GM12878 (cell line): ENCODE data around the gene KCNK17. TPM values are rescaled to one million over a fixed set of nuclear protein-coding genes. Genes with fewer than 3 reads are reported as not detected.

Experiments
- ATAC-seq: fragments of 200-7000 bp; cut with Tn5 transposase; 3 replicates; pipeline ENCODE4 v1.9.1; 2020; ENCODE audit warnings: mild to moderate bottlenecking, moderate library complexity
- BruUV-seq: library from RNA; stranded (reverse); fragments of 400-500 nt; replicated peaks from 2 replicates; lab custom pipeline; 2021; lab: Mats Ljungman, UMichigan
- CTCF ChIA-PET: fragments of 300-600 bp; sonication (Branson Sonifier 250); formaldehyde crosslinking; extraction: SDS; loops from one replicate; lab custom pipeline; 2021; ENCODE audit warnings: inconsistent platforms; lab: Yijun Ruan, JAX
- POLR2A ChIA-PET: fragments of 350-600 bp; formaldehyde crosslinking; extraction: SDS; loops from one replicate; lab custom pipeline; 2021; ENCODE audit warnings: inconsistent platforms; lab: Charles Lee
- RAD21 ChIA-PET: fragments of 300-600 bp; sonication (Branson Sonifier 250); formaldehyde crosslinking; loops from one replicate; lab custom pipeline; 2023; ENCODE audit warnings: antibody characterized with exemption; ENCODE audit not compliant: unreplicated experiment; lab: Charles Lee
- SMC1A ChIA-PET: fragments of 300-600 bp; sonication (Branson Sonifier 250); formaldehyde crosslinking; loops from one replicate; lab custom pipeline; 2023; ENCODE audit not compliant: unreplicated experiment, uncharacterized antibody; lab: Charles Lee
- DNase-seq: peaks from one replicate; pipeline ENCODE4 v3.0.0-alpha.2; 2011; ENCODE audit warnings: low read depth, low spot score
- FAIRE-seq: peaks from 3 replicates; lab custom pipeline; 2011; peaks lifted over from hg19 to GRCh38; lab: Jason Lieb, UNC
- H2AFZ ChIP-seq: 2 replicates; pipeline ENCODE4 v1.6.0; 2011; ENCODE audit warnings: low read depth, low read length, control low read depth; ENCODE audit not compliant: control insufficient read depth
- H3K27ac ChIP-seq: 2 replicates; pipeline ENCODE4 v1.5.1; 2011; ENCODE audit warnings: control low read depth; ENCODE audit not compliant: control insufficient read depth, insufficient read depth
- H3K27me3 ChIP-seq, 2 experiments: replicated peaks in 1 of 2; 2 replicates each; pipeline versions ENCODE4 v1.6.0 to v1.6.1; 2011; ENCODE audit warnings: low read length in 1 of 2; ENCODE audit not compliant: control insufficient read depth in 2 of 2, insufficient read depth in 2 of 2
- H3K36me3 ChIP-seq, 2 experiments: 2 replicates each; pipeline ENCODE4 v1.5.1; 2011; ENCODE audit warnings: low read length in 1 of 2; ENCODE audit not compliant: control insufficient read depth in 2 of 2, insufficient read depth in 2 of 2
- H3K4me1 ChIP-seq: 2 replicates; pipeline ENCODE4 v1.6.1; 2011; ENCODE audit warnings: mild to moderate bottlenecking, low read length, moderate library complexity, mixed read lengths; ENCODE audit not compliant: control insufficient read depth, insufficient read depth
- H3K4me2 ChIP-seq: 2 replicates; pipeline ENCODE4 v1.6.0; 2011; ENCODE audit warnings: control low read depth; ENCODE audit not compliant: control insufficient read depth, insufficient read depth
- H3K4me3 ChIP-seq: fragments of 200-600 bp; sonication (generic); 2 replicates; pipeline ENCODE4 v1.5.1; 2016
- H3K79me2 ChIP-seq: 2 replicates; pipeline ENCODE4 v1.6.0; 2011; ENCODE audit warnings: low read length; ENCODE audit not compliant: control insufficient read depth, insufficient read depth
- H3K9ac ChIP-seq: 2 replicates; pipeline ENCODE4 v1.8.0; 2011; ENCODE audit warnings: low read length, control low read depth, mixed read lengths; ENCODE audit not compliant: control insufficient read depth, insufficient read depth
- H3K9me3 ChIP-seq: replicated peaks from 3 replicates; pipeline ENCODE4 v1.5.1; 2011; ENCODE audit warnings: mild to moderate bottlenecking, low read length; ENCODE audit not compliant: control insufficient read depth, insufficient read depth
- H4K20me1 ChIP-seq: 2 replicates; pipeline ENCODE4 v1.6.0; 2011; ENCODE audit not compliant: control insufficient read depth, insufficient read depth
- ASH2L ChIP-seq: fragments of 300-600, 200-600 bp; sonication (generic); IDR thresholded peaks from 2 replicates; pipeline ENCODE4 v1.6.1; 2017; ENCODE audit warnings: low read depth, mild to moderate bottlenecking, borderline replicate concordance
- BACH1 ChIP-seq: fragments of 450-650 bp; IDR thresholded peaks from 2 replicates; pipeline ENCODE4 v1.6.1; 2017; ENCODE audit warnings: mild to moderate bottlenecking, borderline replicate concordance
- CBX3 ChIP-seq: fragments of 200-600 bp; sonication (generic); IDR thresholded peaks from 2 replicates; pipeline ENCODE4 v1.6.1; 2016; ENCODE audit warnings: low read depth, borderline replicate concordance
- CTCF ChIP-seq, 3 experiments: IDR thresholded peaks in 2 of 3; conservative IDR thresholded peaks in 1 of 3; 2 replicates each; pipeline ENCODE4 v1.5.1; 2011; ENCODE audit warnings: low read depth in 3 of 3, low read length in 3 of 3, mild to moderate bottlenecking in 3 of 3, control low read depth in 2 of 3, moderate library complexity in 2 of 3, inconsistent platforms in 1 of 3, mixed read lengths in 1 of 3; ENCODE audit not compliant: control insufficient read depth in 2 of 3, insufficient read depth in 1 of 3; ENCODE audit errors: extremely low read depth in 1 of 3
- IKZF2 ChIP-seq, 2 experiments: fragments of 450-650 bp; IDR thresholded peaks; 2 replicates each; pipeline ENCODE4 v1.6.1; 2017; ENCODE audit warnings: mild to moderate bottlenecking in 2 of 2, moderate library complexity in 2 of 2
- IRF5 ChIP-seq: fragments of 450-650 bp; IDR thresholded peaks from 2 replicates; pipeline ENCODE4 v1.6.1; 2017; ENCODE audit warnings: borderline replicate concordance
- MAX ChIP-seq: IDR thresholded peaks from 2 replicates; pipeline ENCODE4 v1.6.1; 2012; ENCODE audit warnings: low read depth, low read length, improper control_type of control experiment
- PBX3 ChIP-seq: IDR thresholded peaks from 2 replicates; pipeline ENCODE4 v1.6.1; 2011; ENCODE audit warnings: mild to moderate bottlenecking, low read depth, low read length, moderate library complexity; ENCODE audit not compliant: insufficient replicate concordance
- SMAD1 ChIP-seq: fragments of 450-650 bp; IDR thresholded peaks from 2 replicates; pipeline ENCODE4 v1.6.1; 2018; ENCODE audit warnings: mild to moderate bottlenecking, low read depth; ENCODE audit not compliant: partially characterized antibody
- TBL1XR1 ChIP-seq: IDR thresholded peaks from 2 replicates; pipeline ENCODE4 v1.6.1; 2012; ENCODE audit warnings: low read depth, low read length, improper control_type of control experiment
- TCF3 ChIP-seq: IDR thresholded peaks from 2 replicates; pipeline ENCODE4 v1.6.1; 2012; ENCODE audit warnings: low read depth, mild to moderate bottlenecking, low read length, borderline replicate concordance; ENCODE audit not compliant: insufficient read depth
- USF2 ChIP-seq: IDR thresholded peaks from 2 replicates; pipeline ENCODE4 v1.6.1; 2011; ENCODE audit warnings: low read depth, low read length, improper control_type of control experiment, borderline replicate concordance
- YBX1 ChIP-seq: fragments of 450-650 bp; IDR thresholded peaks from 2 replicates; pipeline ENCODE4 v1.6.1; 2016; ENCODE audit warnings: antibody characterized with exemption
- ZBTB11 ChIP-seq: fragments of 450-650 bp; formaldehyde crosslinking; IDR thresholded peaks from 2 replicates; pipeline ENCODE4 v1.5.0; 2022; ENCODE audit warnings: mild to moderate bottlenecking, missing genetic modification characterization
- ZNF384 ChIP-seq: IDR thresholded peaks from 2 replicates; pipeline ENCODE4 v1.6.1; 2012; ENCODE audit warnings: low read depth, mild to moderate bottlenecking, low read length, improper control_type of control experiment, borderline replicate concordance
- WGBS: methylation state at CpG from one replicate; pipeline ENCODE4 v1.1.6; 2016; ENCODE audit warnings: low lambda C conversion rate; ENCODE audit not compliant: insufficient replicate concordance, insufficient coverage; ENCODE audit errors: missing lambda C conversion rate; 5-methylcytosine and 5-hydroxymethylcytosine counted together
- in situ Hi-C: fragments of 300-500 bp; cut with MboI; formaldehyde crosslinking; loops from 9 replicates; pipeline ENCODE4 v1.14.3; 2018; ENCODE audit warnings: mixed read lengths
- intact Hi-C: fragments of 100-400 bp; cut with micrococcal nuclease; formaldehyde crosslinking; loops from one replicate; pipeline ENCODE4 v1.14.2; 2022; ENCODE audit not compliant: unreplicated experiment
- polyA plus RNA-seq, 11 experiments: library from polyadenylated mRNA; depleted of rRNA in 4 of 11; unstranded in 6 of 11; stranded (reverse) in 5 of 11; fragments of >200 nt; fragmentation: Nextera tagmentation in 4 of 11; fragmentation: Illumina TruSeq in 1 of 11; extraction: Ambion mirVana in 4 of 11; extraction: Trizol in 1 of 11; gene quantifications; 1 replicate in 1 of 11; 2 replicates in 10 of 11; pipeline versions ENCODE4 v1.2.1 to v1.2.3, GENCODE V29; 2011 to 2016; ENCODE audit warnings: inconsistent platforms in 2 of 11, missing spikeins in 2 of 11, low read depth in 1 of 11
- total RNA-seq, 4 experiments: library from RNA; depleted of rRNA in 3 of 4; stranded (reverse); fragments of >200 nt in 3 of 4; fragmentation: Illumina TruSeq in 1 of 4; extraction: Trizol in 1 of 4; gene quantifications; 2 replicates each; pipeline versions ENCODE4 v1.2.1 to v1.2.3, GENCODE V29; 2013 to 2021

The KCNK17 gene
- total and polyA plus RNA-seq, 10 of the 15 experiments (the other 5 are each of a cell fraction or from before 2014, with no cell fraction given), result not detected

- Histone ChIP-seq H3K79me2 (no peaks in the 10 kb centered on the region), H3K27ac (no peak overlapping the region), H3K9me3 (no peaks in the 10 kb centered on the region), H4K20me1 (no peaks in the 10 kb centered on the region), H3K36me3 (no peaks in the 10 kb centered on the region), H3K27me3 (no peaks in the 10 kb centered on the region; a peak in 1 of 4 replicates), H3K4me2 (no peak overlapping the region), H3K9ac (no peak overlapping the region), H3K4me1 (no peaks in the 10 kb centered on the region), H3K4me3 (no peak overlapping the region), H2AFZ (no peak overlapping the region)
- FAIRE-seq (no peak), DNase-seq (no peak), ATAC-seq (no peak)
- no peak for TF ChIP-seq BACH1
- TF ChIP-seq IRF5, result no peak
- no peak for TF ChIP-seq USF2
- TF ChIP-seq TBL1XR1, result no peak
- no peak for TF ChIP-seq MAX
- no peak for TF ChIP-seq IKZF2 (IDR thresholded peaks at IDR 0.05)
- TF ChIP-seq YBX1, result no peak
- no peak for TF ChIP-seq TCF3
- no peak for TF ChIP-seq CTCF (IDR thresholded peaks at IDR 0.05 in 2 of 3, conservative IDR thresholded peaks at IDR 0.05 in 1 of 3; ENCODE audit: control insufficient read depth in 2 of 3, extremely low read depth in 1 of 3, insufficient read depth in 1 of 3, low read depth in 3 of 3, low read length in 3 of 3)
- TF ChIP-seq ASH2L, result no peak
- no peak for TF ChIP-seq SMAD1
- no peak for TF ChIP-seq ZNF384
- TF ChIP-seq PBX3, result no peak
- no peak for TF ChIP-seq CBX3
- TF ChIP-seq ZBTB11, result no peak
- ChIA-PET RAD21 (no interaction called here), POLR2A (no interaction called here), SMC1A (no interaction called here), CTCF (interaction anchor here (1.1 to 2.0 kb wide), 2 partner anchors 29 to 76 kb away, joined by 3 to 6 read pairs; no protein-coding TSS in a partner anchor)
- BruUV-seq, result no TSS peak
- WGBS, result 14% methylated on average over 5 of the region's 6 CpGs
- intact Hi-C loops (no loop called here), in situ Hi-C loops (no loop called here)
Observed at GRCh38 chr6:39273406-39273821, 40.8 kb downstream of the KCNK17 start.
